Endothelial cell of umbilical vein (primary cell): ENCODE data around the gene VGLL4. TPM values are rescaled to one million over a fixed set of nuclear protein-coding genes. Genes with fewer than 3 reads are reported as not detected.

Source experiments
- BruUV-seq: library from RNA; stranded (reverse); fragments of 400-500 nt; replicated peaks from 2 replicates; lab custom pipeline; 2021; lab: Mats Ljungman, UMichigan
- CTCF ChIA-PET: fragments of 300-600, 350-600 bp; sonication (Branson Sonifier 250); formaldehyde crosslinking; loops from one replicate; lab custom pipeline; 2021; ENCODE audit warnings: antibody characterized with exemption, inconsistent platforms; lab: Charles Lee
- POLR2A ChIA-PET: fragments of 300-600, 350-600 bp; sonication (Branson Sonifier 250); formaldehyde crosslinking; loops from one replicate; lab custom pipeline; 2021; ENCODE audit warnings: antibody characterized with exemption, inconsistent platforms; lab: Charles Lee
- DNase-seq: peaks from one replicate; pipeline ENCODE4 v3.0.0-alpha.2; 2011; ENCODE audit warnings: low read depth, low spot score
- FAIRE-seq: peaks from 2 replicates; lab custom pipeline; 2011; peaks lifted over from hg19 to GRCh38; lab: Jason Lieb, UNC
- H2AFZ ChIP-seq: 2 replicates; pipeline ENCODE4 v1.6.0; 2012; ENCODE audit warnings: low read depth, low read length, control low read depth, inconsistent platforms
- H3K27ac ChIP-seq: 2 replicates; pipeline ENCODE4 v1.5.1; 2011; ENCODE audit warnings: low read depth, mild to moderate bottlenecking, control low read depth, low read length, moderate library complexity; ENCODE audit not compliant: insufficient read depth
- H3K27me3 ChIP-seq, 2 experiments: 2 replicates each; pipeline versions ENCODE4 v1.6.0 to v1.6.1; 2011; ENCODE audit warnings: low read length in 2 of 2, mixed read lengths in 1 of 2; ENCODE audit not compliant: control insufficient read depth in 2 of 2, insufficient read depth in 2 of 2
- H3K36me3 ChIP-seq, 2 experiments: 2 replicates in 1 of 2; 3 replicates in 1 of 2; pipeline ENCODE4 v1.5.1; 2011; ENCODE audit warnings: low read length in 2 of 2, mild to moderate bottlenecking in 1 of 2, moderate library complexity in 1 of 2; ENCODE audit not compliant: control insufficient read depth in 2 of 2, insufficient read depth in 2 of 2; ENCODE audit errors: extremely low read depth in 1 of 2
- H3K4me1 ChIP-seq: 3 replicates; pipeline ENCODE4 v1.5.1; 2011; ENCODE audit warnings: mild to moderate bottlenecking, low read length; ENCODE audit not compliant: control insufficient read depth, insufficient read depth; ENCODE audit errors: extremely low read depth
- H3K4me2 ChIP-seq: 2 replicates; pipeline ENCODE4 v1.6.1; 2011; ENCODE audit warnings: low read length, control low read depth, mixed read lengths; ENCODE audit not compliant: insufficient read depth
- H3K4me3 ChIP-seq, 3 experiments: fragments of 200-600 bp in 1 of 3; sonication (generic), shearing (Covaris generic) in 1 of 3; replicated peaks in 1 of 3; 2 replicates each; pipeline ENCODE4 v1.5.1; 2011 to 2016; ENCODE audit warnings: control low read depth in 3 of 3, low read length in 3 of 3, mild to moderate bottlenecking in 2 of 3, inconsistent platforms in 1 of 3, low read depth in 1 of 3, moderate library complexity in 1 of 3; ENCODE audit not compliant: insufficient read depth in 1 of 3
- H3K79me2 ChIP-seq: 2 replicates; pipeline ENCODE4 v1.6.0; 2012; ENCODE audit warnings: low read length, inconsistent platforms; ENCODE audit not compliant: control insufficient read depth, insufficient read depth
- H3K9ac ChIP-seq: replicated peaks from 2 replicates; pipeline ENCODE3; 2011; ENCODE audit warnings: low read length, control low read depth; ENCODE audit not compliant: insufficient read depth; ENCODE audit errors: extremely low read depth
- H3K9me1 ChIP-seq: replicated peaks from 3 replicates; pipeline ENCODE4 v1.6.0; 2011; ENCODE audit warnings: mild to moderate bottlenecking, low read length; ENCODE audit not compliant: control insufficient read depth, insufficient read depth; ENCODE audit errors: extremely low read depth
- H3K9me3 ChIP-seq: replicated peaks from 2 replicates; pipeline ENCODE4 v1.5.1; 2012; ENCODE audit warnings: low read length, inconsistent platforms; ENCODE audit not compliant: control insufficient read depth, insufficient read depth
- H4K20me1 ChIP-seq: replicated peaks from 2 replicates; pipeline ENCODE3; 2011; ENCODE audit warnings: mild to moderate bottlenecking, low read length; ENCODE audit not compliant: control insufficient read depth, insufficient read depth; ENCODE audit errors: extremely low read depth
- CTCF ChIP-seq, 2 donors: IDR thresholded peaks; 1 replicate in 1 of 2; 2 replicates in 1 of 2; pipeline ENCODE4 v1.5.1; 2011; ENCODE audit warnings: low read length in 2 of 2, mild to moderate bottlenecking in 2 of 2, moderate library complexity in 2 of 2, control low read depth in 1 of 2, inconsistent platforms in 1 of 2, low read depth in 1 of 2; ENCODE audit not compliant: insufficient read depth in 1 of 2; ENCODE audit errors: extremely low read depth in 1 of 2
- EZH2 ChIP-seq: IDR thresholded peaks from 2 replicates; pipeline ENCODE4 v1.6.1; 2012; ENCODE audit warnings: borderline replicate concordance, low read depth, mild to moderate bottlenecking, moderate library complexity, low read length, inconsistent platforms; ENCODE audit not compliant: severe bottlenecking
- FOS ChIP-seq: IDR thresholded peaks from 2 replicates; pipeline ENCODE4 v1.6.1; 2011; ENCODE audit warnings: mild to moderate bottlenecking, low read length, moderate library complexity, borderline replicate concordance; ENCODE audit not compliant: insufficient read depth
- GATA2 ChIP-seq: IDR thresholded peaks from 2 replicates; pipeline ENCODE4 v1.7.0; 2011; ENCODE audit warnings: low read depth, mild to moderate bottlenecking, moderate library complexity, mixed read lengths, low read length; ENCODE audit not compliant: insufficient read length, insufficient read depth
- JUN ChIP-seq: IDR thresholded peaks from 2 replicates; pipeline ENCODE4 v1.6.1; 2011; ENCODE audit warnings: borderline replicate concordance, low read depth; ENCODE audit not compliant: insufficient read length, insufficient read depth
- MYC ChIP-seq: IDR thresholded peaks from one replicate; pipeline ENCODE4 v1.6.1; 2011; ENCODE audit warnings: mild to moderate bottlenecking, low read depth, low read length
- POLR2A ChIP-seq: IDR thresholded peaks from 2 replicates; pipeline ENCODE4 v1.6.1; 2012; ENCODE audit warnings: low read depth, mild to moderate bottlenecking, control low read depth, low read length
- POLR2AphosphoS5 ChIP-seq: IDR thresholded peaks from 2 replicates; pipeline ENCODE4 v1.6.1; 2012; ENCODE audit warnings: low read depth, mild to moderate bottlenecking, control low read depth, low read length, moderate library complexity; ENCODE audit not compliant: insufficient read depth
- dilution Hi-C: fragments of 300-500 bp; cut with MboI; formaldehyde crosslinking; loops from one replicate; pipeline ENCODE4 v1.15.0; 2019; ENCODE audit warnings: low sequenced_read_pairs; ENCODE audit not compliant: extremely low pct_ligation_motif_present
- intact Hi-C: fragments of 100-400 bp; cut with micrococcal nuclease; formaldehyde crosslinking; loops from one replicate; pipeline ENCODE4 v1.10.0; 2022
- polyA plus RNA-seq, 4 experiments: library from polyadenylated mRNA; depleted of rRNA in 3 of 4; stranded (reverse) in 3 of 4; unstranded in 1 of 4; fragments of >200 nt; gene quantifications; 2 replicates each; pipeline versions ENCODE4 v1.2.1 to v1.2.3, GENCODE V29; 2011 to 2012; ENCODE audit warnings: missing spikeins in 1 of 4
- total RNA-seq: library from RNA; stranded (reverse); gene quantifications from 2 replicates; pipeline ENCODE4 v1.2.3, GENCODE V29; 2021
- TF ChIP-seq, protein P1 (sequence below): IDR thresholded peaks from 2 replicates; pipeline ENCODE4 v1.6.1; 2011; ENCODE audit not compliant: insufficient read depth, insufficient read length

VGLL4 gene
- total and polyA plus RNA-seq, 2 donors (not counting 3 experiments of a cell fraction or from before 2014, with no cell fraction given), result 67.0 to 78.9 TPM

DNA sequence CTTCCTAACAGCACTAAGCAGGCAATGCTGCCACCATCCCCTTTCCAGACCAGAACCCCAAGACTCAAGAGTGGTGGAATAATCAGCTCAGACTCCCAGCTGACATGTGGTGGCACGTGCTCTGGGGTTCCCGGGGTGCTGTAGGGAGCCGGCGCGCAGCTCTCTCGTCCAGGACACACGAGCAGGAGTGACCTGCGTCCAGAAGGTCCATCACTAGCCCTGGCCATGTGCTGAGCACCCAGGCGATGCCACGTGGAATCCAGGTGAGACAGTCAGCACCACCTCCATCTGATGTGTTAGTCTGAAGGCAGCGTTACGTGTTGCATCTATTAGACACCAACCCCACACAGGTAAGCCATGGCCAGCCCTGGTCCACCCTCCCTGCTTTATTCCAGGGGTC, 78.2 kb downstream of the VGLL4 start:
- intact Hi-C loops (loop anchor here (5.0 to 10.0 kb wide), 3 partner anchors 152 to 361 kb away; no protein-coding TSS in a partner anchor), dilution Hi-C loops (no loop called here)
- no peak for FAIRE-seq
- no peak for TF ChIP-seq POLR2A
- TF ChIP-seq GATA2, result no peak
- TF ChIP-seq EZH2, result no peak
- TF ChIP-seq, protein P1, sequence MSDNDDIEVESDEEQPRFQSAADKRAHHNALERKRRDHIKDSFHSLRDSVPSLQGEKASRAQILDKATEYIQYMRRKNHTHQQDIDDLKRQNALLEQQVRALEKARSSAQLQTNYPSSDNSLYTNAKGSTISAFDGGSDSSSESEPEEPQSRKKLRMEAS, result no peak
- TF ChIP-seq JUN, result no peak
- TF ChIP-seq FOS, result no peak
- TF ChIP-seq MYC, result no peak
- TF ChIP-seq POLR2AphosphoS5, result no peak
- no peak for TF ChIP-seq CTCF (IDR thresholded peaks at IDR 0.05; ENCODE audit: extremely low read depth in 1 of 2, insufficient read depth in 1 of 2, low read depth in 1 of 2, low read length in 2 of 2)
- Histone ChIP-seq H2AFZ (no peak overlapping the region), H3K27me3 (no peaks in the 10 kb centered on the region), H3K9me1 (no peaks in the 10 kb centered on the region), H3K79me2 (peaks cover 81% of the 10 kb centered on the region), H3K27ac (no peak overlapping the region), H3K4me1 (peaks cover 50% of the 10 kb centered on the region), H3K4me2 (no peak overlapping the region), H3K9ac (no peak overlapping the region), H4K20me1 (peaks cover 1% of the 10 kb centered on the region), H3K36me3 (peaks cover 14 to 29% of the 10 kb centered on the region in 2 experiments), H3K9me3 (no peaks in the 10 kb centered on the region), H3K4me3 (no peak overlapping the region)
- ChIA-PET POLR2A (no interaction called here), CTCF (no interaction called here)
- no peak for DNase-seq
- BruUV-seq, result no TSS peak
